Measurements from ENCODE around the gene HRG.

DNA sequence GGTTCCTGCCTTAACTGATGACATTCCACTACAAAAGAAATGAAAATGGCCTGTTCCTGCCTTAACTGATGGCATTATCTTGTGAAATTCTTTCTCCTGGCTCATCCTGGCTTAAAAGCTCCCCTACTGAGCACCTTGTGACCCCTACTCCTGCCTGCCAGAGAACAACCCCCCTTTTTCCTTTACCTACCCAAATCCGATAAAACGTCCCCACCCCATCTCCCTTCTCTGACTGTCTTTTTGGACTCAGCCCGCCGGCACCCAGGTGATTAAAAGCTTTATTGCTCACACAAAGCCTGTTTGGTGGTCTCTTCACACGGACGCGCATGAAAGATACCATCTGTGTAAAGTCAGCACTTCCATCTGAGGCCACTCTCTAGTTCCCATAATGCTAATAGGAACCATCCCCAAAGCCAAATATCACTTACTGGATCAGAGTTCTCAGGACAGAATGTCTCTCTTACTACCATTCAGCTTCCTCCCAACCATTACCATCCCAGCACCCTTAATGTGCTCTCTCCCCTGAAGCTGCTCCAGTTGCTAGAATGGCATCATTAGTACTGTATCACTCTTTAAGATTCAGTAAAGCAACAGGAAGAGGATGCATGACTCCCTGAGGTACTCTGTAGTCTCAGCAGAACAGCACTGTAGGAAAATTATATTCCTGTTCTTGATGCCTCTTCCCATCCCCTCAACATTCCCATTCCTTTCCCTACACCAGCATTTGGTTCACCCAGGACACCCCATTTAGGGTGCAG is 2.3 kb upstream of the HRG start:
- TF ChIP-seq, protein P1, sequence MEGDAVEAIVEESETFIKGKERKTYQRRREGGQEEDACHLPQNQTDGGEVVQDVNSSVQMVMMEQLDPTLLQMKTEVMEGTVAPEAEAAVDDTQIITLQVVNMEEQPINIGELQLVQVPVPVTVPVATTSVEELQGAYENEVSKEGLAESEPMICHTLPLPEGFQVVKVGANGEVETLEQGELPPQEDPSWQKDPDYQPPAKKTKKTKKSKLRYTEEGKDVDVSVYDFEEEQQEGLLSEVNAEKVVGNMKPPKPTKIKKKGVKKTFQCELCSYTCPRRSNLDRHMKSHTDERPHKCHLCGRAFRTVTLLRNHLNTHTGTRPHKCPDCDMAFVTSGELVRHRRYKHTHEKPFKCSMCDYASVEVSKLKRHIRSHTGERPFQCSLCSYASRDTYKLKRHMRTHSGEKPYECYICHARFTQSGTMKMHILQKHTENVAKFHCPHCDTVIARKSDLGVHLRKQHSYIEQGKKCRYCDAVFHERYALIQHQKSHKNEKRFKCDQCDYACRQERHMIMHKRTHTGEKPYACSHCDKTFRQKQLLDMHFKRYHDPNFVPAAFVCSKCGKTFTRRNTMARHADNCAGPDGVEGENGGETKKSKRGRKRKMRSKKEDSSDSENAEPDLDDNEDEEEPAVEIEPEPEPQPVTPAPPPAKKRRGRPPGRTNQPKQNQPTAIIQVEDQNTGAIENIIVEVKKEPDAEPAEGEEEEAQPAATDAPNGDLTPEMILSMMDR (optimal IDR thresholded peaks at IDR 0.05 in 1 of 3, IDR thresholded peaks at IDR 0.05 in 1 of 3, conservative IDR thresholded peaks at IDR 0.05 in 1 of 3; ENCODE audit: extremely low read depth in 1 of 3, insufficient read depth in 2 of 3, low read length in 3 of 3): no peak
- TF ChIP-seq EZH2 (IDR thresholded peaks at IDR 0.05; ENCODE audit: low read length): no peak

Measured in keratinocyte (primary cell).